ENCODE results near the gene GNAO1.

Gene GNAO1

GRCh38 chr16:56241596-56241995 is 50.3 kb downstream of the GNAO1 start:
- no peak for DNase-seq (ENCODE audit: low spot score)

- no peak for DNase-seq (ENCODE audit: low spot score)
Measured at GRCh38 chr16:56242740-56243139, 51.5 kb downstream of the GNAO1 start.

GRCh38 chr16:56244612-56245011 is 53.3 kb downstream of the GNAO1 start:
- no peak for DNase-seq (ENCODE audit: low spot score)

GRCh38 chr16:56245197-56245596 is 53.9 kb downstream of the GNAO1 start:
- DNase-seq (ENCODE audit: low spot score) = no peak

- no peak for DNase-seq (ENCODE audit: low spot score)
Measured at GRCh38 chr16:56246051-56246817, 54.9 kb downstream of the GNAO1 start.

- no peak for DNase-seq (ENCODE audit: low spot score)
Measured at GRCh38 chr16:56247018-56247417, 55.7 kb downstream of the GNAO1 start.

GRCh38 chr16:56247808-56248207 is 56.5 kb downstream of the GNAO1 start:
- DNase-seq (ENCODE audit: low spot score) = no peak

- no peak for DNase-seq (ENCODE audit: low spot score)
Measured at GRCh38 chr16:56252835-56253234, 61.5 kb downstream of the GNAO1 start.

- DNase-seq (ENCODE audit: low spot score) = no peak
Measured at GRCh38 chr16:56255904-56256303, 64.6 kb downstream of the GNAO1 start.

GRCh38 chr16:56257239-56257638 is 66.0 kb downstream of the GNAO1 start:
- DNase-seq (ENCODE audit: low spot score) = no peak

- DNase-seq (ENCODE audit: low spot score) = no peak
Measured at GRCh38 chr16:56257666-56258342, 66.5 kb downstream of the GNAO1 start.

GRCh38 chr16:56258508-56259424 is 67.5 kb downstream of the GNAO1 start:
- no peak for DNase-seq (ENCODE audit: low spot score)

- no peak for DNase-seq (ENCODE audit: low spot score)
Measured at GRCh38 chr16:56259425-56259779, 68.1 kb downstream of the GNAO1 start.

GRCh38 chr16:56260378-56261160 is 69.3 kb downstream of the GNAO1 start:
- DNase-seq (ENCODE audit: low spot score) = no peak

GRCh38 chr16:56261656-56262055 is 70.4 kb downstream of the GNAO1 start:
- DNase-seq (ENCODE audit: low spot score) = no peak

- no peak for DNase-seq (ENCODE audit: low spot score)
Measured at GRCh38 chr16:56262148-56262547, 70.9 kb downstream of the GNAO1 start.

GRCh38 chr16:56262551-56263245 is 71.4 kb downstream of the GNAO1 start:
- DNase-seq (ENCODE audit: low spot score) = no peak

- no peak for DNase-seq (ENCODE audit: low spot score)
Measured at GRCh38 chr16:56263711-56264608, 72.7 kb downstream of the GNAO1 start.

GRCh38 chr16:56264609-56264972 is 73.3 kb downstream of the GNAO1 start:
- no peak for DNase-seq (ENCODE audit: low spot score)

- no peak for DNase-seq (ENCODE audit: low spot score)
Measured at GRCh38 chr16:56265184-56265583, 73.9 kb downstream of the GNAO1 start.

Measured in iPS-NIHi11 (cell line).